T follicular helper cell (primary cell): ENCODE data around the gene TNS3.

Experiments
- DNase-seq: peaks from one replicate; pipeline ENCODE4 v3.0.0-alpha.2; 2020; ENCODE audit warnings: low read depth

TNS3 gene

DNA sequence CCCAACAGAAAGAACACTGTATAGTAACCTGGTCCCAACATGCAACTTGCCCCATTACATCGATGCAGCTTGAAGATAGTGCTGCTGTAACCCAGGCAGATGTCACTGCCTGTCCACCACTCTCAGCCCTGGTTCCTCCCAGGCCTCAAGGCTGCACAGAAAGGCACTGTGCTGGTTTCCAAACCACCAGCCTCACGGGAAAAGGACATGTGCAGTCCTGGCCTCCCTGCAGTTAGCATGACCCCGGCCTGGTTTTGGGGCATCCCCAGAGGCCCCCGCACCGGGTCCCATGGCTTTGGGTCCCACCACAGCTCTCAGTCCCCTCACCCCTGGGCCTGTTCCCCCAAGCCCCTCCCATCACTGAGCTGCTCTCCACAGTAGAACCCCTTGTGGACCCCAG, 214.5 kb downstream of the TNS3 start:
- no peak for DNase-seq

DNA sequence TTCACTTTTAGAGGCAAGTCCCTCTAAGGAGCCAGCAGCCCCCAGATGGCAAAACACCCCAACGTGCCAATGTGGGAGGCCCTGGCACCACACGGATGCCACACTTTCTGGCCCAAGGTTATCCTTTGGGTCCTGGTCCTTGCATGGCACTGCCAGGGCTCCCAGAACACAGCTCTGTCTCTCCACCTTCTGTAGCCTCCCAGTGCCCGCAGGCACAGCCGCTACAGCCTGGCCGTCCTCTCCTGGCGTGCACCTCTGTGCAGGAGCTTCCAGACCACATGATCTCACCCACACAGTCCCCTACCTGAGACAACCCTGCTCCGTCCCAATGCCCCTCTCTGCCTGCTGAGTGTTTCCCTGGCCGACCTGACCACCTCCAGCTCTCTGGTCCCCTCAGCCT, 215.0 kb downstream of the TNS3 start:
- DNase-seq, result no peak

DNA sequence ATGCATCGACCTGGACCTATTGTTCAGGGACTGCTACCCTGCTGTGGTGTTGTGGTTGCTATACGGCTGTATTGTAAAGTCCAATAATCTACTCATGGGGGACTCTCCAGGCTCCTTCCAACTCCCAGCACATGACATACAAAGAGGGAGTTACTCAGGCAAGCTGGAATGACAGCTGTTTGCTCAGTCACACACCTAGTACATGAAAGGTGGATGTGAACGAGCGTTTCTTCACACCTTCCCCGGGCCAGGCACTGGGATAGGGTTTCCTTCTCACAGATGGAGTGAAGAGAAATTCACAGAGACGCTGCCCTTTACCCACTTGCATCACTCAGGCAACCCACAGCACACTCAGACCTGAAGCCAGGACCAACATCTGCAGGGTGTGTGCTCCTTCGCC, 215.7 kb downstream of the TNS3 start:
- no peak for DNase-seq

DNA sequence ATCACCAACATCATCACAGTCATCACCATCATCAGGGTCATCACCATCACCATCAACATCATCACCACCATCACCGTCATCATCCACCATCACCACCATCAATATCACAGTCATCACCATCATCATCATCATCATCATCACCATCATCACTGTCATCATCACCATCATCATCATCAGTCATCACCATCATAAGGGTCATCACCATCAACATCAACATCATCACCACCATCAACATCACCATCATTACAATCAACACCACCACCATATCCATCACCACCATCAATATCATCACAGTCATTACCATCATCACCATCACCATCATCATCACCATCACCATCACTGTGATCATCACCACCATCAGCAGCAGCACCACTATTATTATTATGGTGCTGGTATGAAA, 218.9 kb downstream of the TNS3 start:
- DNase-seq, result no peak

GRCh38 chr7:47361746-47362215, 220.1 kb downstream of the TNS3 start:
- DNase-seq, result no peak

DNA sequence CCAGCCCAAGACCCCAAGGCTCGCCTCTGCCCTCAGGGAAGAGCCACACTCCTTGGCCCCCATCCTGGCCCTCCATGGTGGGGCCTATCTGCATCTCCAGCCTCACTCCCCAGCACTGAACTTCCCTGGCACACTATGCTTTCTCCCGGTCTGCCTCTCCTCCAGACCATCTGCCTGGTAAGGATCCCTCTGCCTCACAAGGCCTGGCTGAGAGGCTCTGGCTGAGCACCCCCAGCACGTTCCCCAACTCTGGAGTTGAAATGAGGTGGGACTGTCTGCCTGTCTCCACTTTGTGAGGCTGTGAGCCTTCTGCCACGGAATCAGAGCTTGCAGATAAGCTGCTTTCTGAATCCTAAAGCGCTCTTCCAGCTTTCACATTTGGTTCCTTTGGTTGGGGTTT, 220.7 kb downstream of the TNS3 start:
- no peak for DNase-seq

DNA sequence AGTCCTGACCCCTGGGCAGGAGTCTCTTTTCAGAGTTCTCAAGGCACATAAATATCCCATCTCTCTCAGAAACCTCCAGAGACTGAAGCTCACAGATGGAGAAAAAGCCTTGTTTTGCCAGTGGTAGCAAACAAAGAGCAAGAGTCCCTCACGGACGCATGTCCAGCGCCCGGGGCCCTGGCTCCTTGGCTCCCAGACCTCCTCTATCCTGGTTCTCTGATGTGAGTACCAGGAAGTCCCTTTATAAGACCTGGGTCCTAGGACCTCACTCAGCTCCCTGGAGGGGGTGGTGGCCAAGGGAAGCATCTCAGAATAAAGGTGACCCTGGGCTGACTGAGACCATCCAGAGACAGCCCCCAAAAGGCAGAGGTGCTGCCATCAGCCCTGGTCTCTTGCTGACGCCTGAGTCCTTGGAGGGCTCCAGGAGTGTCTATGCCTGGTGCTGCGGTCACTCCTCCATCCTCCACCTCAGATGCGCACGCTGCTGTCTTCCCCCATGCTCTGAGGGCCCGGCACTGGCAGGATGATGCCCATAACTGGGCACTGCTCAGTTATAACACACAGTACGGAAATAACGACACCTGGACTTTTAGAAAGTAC, 221.5 kb downstream of the TNS3 start:
- no peak for DNase-seq

DNA sequence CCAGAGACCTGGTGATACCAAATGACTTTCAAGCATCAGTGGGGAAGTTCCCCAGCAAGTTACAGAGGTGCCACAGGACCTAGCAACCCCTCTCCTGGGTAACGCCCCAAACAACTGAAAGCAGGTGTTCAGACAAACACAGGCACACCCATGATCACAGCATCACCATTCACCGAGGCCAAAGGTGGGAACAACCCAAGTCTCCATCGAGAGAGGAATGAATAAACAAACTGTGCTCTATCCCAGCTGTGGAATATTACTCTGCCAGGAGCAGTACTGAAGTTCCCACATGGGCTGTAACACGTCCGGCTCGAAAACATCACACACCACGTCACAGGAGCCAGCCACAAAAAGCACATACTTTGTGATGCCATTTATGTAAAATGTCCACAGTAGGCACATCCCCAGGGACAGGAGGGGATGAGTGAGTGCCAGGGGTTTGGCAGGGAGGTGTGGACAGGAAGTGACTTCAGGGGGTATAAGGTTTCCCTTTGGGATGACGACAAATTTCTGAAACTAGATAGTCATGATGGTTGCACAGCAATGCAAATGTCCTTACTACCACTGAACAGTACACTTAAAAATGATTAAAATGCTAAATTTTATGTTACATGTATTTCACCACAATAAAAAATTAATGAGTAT, 222.8 kb downstream of the TNS3 start:
- DNase-seq, result no peak

- DNase-seq, result no peak
Observed at GRCh38 chr7:47358357-47358756, 223.6 kb downstream of the TNS3 start.

- no peak for DNase-seq
Observed at GRCh38 chr7:47357863-47358262, 224.0 kb downstream of the TNS3 start.

GRCh38 chr7:47357361-47357760, 224.6 kb downstream of the TNS3 start:
- no peak for DNase-seq

DNA sequence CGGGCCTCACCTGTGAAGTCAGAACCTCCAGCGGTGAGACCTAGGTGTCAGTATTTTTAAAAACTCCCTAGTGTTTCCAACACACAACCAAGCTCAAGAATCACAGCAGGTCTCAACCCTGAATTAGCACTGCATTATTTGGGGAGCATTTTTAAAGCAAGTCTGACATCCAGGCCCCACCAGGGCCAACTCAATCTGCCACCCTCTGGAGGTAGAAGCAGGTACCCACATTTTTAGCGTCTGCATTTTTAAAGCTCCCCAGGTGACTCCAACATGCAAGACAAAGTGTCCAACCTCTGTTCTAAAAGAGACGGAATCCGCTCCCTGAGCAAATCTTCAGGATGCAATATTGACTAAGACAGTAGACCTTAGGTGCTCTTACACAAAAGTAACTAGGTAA, 225.7 kb downstream of the TNS3 start:
- DNase-seq, result no peak

GRCh38 chr7:47355684-47356083, 226.2 kb downstream of the TNS3 start:
- DNase-seq, result no peak

- DNase-seq, result no peak
Observed at GRCh38 chr7:47354831-47355541, 226.9 kb downstream of the TNS3 start.

DNA sequence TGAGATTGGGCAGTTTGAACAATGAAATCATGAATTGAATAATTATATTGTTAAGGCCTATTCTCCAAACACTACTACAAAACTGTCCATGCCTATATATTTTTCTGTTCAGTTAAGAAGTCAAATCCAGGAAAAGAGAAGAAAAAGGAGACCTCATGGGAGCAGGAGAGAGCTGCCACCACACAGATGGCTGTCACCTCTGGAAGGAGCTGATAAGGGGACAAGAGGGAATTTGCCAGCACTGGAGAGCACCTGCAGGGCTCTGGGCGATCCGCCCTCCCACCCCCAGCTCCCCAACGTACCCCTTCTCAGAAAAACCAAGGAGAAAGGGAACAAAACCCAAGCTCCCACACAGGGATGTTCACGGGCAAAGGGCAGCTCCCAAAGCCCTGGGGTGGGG, 227.8 kb downstream of the TNS3 start:
- DNase-seq, result no peak

DNA sequence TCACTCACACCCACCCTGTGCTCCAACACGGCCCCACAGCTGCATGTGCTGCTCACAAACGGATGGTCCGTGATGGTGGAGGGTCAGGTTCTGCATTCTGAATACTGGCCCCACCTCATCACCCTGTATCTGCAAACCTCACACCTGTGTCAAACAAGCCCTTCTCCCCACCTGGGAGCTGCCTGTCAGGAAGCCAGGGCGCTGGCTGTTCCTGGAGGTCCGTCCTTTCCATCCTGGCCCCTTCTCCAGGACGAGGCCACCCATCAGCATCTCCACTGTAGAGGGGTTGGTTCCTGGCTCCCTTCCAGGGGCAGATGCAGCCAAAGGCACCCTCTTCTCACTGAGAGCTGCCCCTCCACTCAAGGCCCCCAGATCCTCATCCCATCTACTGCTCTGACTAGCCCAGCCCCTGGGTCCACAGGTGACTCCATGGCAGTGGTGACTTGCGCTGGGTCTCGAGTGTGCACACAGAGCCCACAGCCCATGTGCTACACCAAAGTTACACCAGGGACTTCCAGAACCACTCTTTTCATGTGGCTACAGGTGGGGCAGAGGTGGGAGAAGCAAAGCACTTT, 229.4 kb downstream of the TNS3 start:
- no peak for DNase-seq

- no peak for DNase-seq
Observed at GRCh38 chr7:47351233-47352154, 230.4 kb downstream of the TNS3 start.

DNA sequence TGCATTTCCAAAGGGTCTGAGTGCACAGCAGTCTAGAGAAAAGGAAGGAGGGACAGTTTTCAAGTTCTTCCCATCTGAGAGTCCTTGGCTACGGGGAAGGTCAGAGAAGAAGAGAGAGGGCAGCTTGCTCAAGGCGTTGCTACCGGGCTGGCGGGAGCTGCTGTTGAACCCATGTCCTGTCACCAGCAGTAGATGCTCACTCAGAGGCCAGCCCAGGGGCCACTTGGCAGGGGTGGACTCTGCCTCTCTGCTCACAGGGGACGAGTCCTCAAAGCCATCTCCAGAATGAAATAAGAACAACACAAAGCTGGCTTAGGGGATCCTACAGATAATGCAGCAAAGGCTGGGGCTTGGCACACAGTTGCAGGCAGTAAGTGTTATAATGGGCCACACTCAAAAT, 231.5 kb downstream of the TNS3 start:
- DNase-seq, result no peak

- no peak for DNase-seq
Observed at GRCh38 chr7:47349401-47349800, 232.5 kb downstream of the TNS3 start.

- no peak for DNase-seq
Observed at GRCh38 chr7:47347816-47348385, 234.0 kb downstream of the TNS3 start.

DNA sequence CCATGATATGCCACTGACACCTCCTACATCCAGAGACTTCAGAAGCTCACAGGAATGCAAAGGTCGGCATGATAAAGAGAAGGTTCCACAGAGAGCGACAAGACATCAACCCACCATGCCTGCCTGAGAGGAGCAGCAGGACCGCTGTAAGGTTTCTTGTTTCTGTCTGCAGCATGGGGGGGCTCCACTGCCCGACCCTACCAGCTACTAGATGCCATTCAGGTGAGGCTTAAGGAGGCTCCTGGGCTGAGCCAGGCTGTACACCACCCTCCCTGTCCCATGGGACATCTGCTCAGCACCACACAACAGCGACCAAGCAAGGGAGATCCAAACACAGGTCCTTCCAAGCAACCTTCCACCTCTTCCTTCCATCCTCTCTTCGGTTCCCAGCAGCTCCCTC, 234.6 kb downstream of the TNS3 start:
- DNase-seq, result no peak
